Activated CD4-positive, CD25-positive, alpha-beta regulatory T cell (primary cell): ENCODE results near the gene VPS16.

ENCODE experiments used
- DNase-seq, 4 experiments: peaks; one replicate each; lab custom pipeline; 2025; lab: John Stamatoyannopoulos, UW

Gene VPS16

DNA sequence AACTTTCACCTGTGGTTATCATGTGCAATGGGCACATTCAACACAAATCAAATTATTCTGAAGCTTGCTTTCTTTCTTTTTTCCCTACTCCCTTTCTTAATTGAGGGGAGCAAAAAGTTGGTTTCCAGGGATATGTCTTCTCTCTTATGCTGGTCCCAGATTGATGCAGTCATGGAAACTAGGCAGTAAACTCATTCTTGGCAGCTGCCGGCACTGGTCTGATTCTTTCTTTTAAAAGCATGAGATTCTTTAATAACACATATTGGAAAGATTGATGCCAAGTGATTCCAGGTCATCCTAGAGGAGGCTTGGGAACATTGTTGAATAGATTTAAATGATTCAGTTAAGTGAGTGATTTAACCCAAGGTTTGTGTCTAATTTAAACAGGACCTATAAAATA lies 61.7 kb downstream of the VPS16 start:
- DNase-seq = no peak

DNA sequence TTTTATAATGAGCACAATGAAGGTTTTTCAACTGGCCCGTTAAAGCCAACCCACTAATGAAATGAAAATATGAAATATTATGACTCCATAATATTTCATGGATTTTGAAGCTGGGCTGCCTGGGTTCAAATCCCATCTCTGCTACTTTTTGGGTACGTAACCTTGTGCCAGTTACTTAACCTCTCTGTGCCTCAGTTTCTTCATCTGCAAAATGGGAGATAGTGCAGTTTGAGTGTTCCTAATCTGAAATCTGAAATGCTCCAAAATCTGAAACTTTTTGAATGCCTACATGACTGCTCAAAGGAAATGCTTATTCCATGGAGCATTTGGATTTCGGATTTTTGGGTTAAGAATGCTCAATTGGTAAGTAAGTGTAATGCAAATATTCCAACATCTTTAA lies 62.3 kb downstream of the VPS16 start:
- DNase-seq = no peak

GRCh38 chr20:2903686-2904085 lies 63.1 kb downstream of the VPS16 start:
- DNase-seq = no peak

- no peak for DNase-seq
Observed at GRCh38 chr20:2907519-2907918, 67.0 kb downstream of the VPS16 start.

DNA sequence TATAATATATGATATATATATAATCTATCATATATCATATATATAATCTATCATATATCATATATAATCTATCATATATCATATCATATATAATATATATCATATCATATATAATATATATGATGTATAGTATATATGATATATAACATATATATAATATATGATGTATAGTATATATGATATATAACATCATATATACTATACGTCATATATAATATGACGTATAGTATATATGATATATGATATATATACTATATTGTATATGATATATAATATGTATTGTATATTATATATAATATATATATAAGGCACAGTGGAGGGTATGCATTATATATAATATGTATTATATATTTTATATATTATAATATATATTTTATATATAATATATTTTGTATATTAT lies 69.4 kb downstream of the VPS16 start:
- no peak for DNase-seq

GRCh38 chr20:2911200-2911599 lies 70.7 kb downstream of the VPS16 start:
- no peak for DNase-seq

GRCh38 chr20:2914160-2914559 lies 73.6 kb downstream of the VPS16 start:
- no peak for DNase-seq
